MM.1S (cell line): Measurements from ENCODE around the gene GDPD3.

ENCODE experiments used
- DNase-seq: peaks from one replicate; pipeline ENCODE4 v3.0.0-alpha.2; 2015
- H2AFZ ChIP-seq: fragments of 300-600 bp; sonication (generic); 2 replicates; pipeline ENCODE4 v1.6.0; 2016; ENCODE audit warnings: antibody characterized with exemption, low read length
- H3F3A ChIP-seq: fragments of 300-600 bp; sonication (generic); 2 replicates; pipeline ENCODE4 v1.6.1; 2016; ENCODE audit warnings: mild to moderate bottlenecking, antibody characterized with exemption, low read length, moderate library complexity, mixed read lengths; ENCODE audit not compliant: insufficient read depth
- H3K27ac ChIP-seq: fragments of 300-600 bp; sonication (generic); 2 replicates; pipeline ENCODE4 v1.5.1; 2016; ENCODE audit warnings: mild to moderate bottlenecking, low read length
- H3K27me3 ChIP-seq: fragments of 300-600 bp; sonication (generic); replicated peaks from 2 replicates; pipeline ENCODE4 v1.6.0; 2016; ENCODE audit warnings: low read length; ENCODE audit not compliant: insufficient read depth
- H3K36me3 ChIP-seq: fragments of 300-600 bp; sonication (generic); replicated peaks from 2 replicates; pipeline ENCODE4 v1.6.1; 2016; ENCODE audit warnings: mild to moderate bottlenecking, low read length, mixed read lengths; ENCODE audit not compliant: insufficient read depth
- H3K4me1 ChIP-seq: fragments of 300-600 bp; sonication (generic); 2 replicates; pipeline ENCODE4 v1.6.1; 2016; ENCODE audit warnings: low read length, mixed read lengths
- H3K4me2 ChIP-seq: fragments of 300-600 bp; sonication (generic); 2 replicates; pipeline ENCODE4 v1.6.0; 2016; ENCODE audit warnings: low read depth, low read length
- H3K4me3 ChIP-seq: fragments of 300-600 bp; sonication (generic); 2 replicates; pipeline ENCODE4 v1.5.1; 2016; ENCODE audit warnings: low read length, mixed read lengths
- H3K79me2 ChIP-seq: fragments of 300-600 bp; sonication (generic); 2 replicates; pipeline ENCODE4 v1.6.1; 2016; ENCODE audit warnings: mixed run types, low read length, mixed read lengths
- H3K9ac ChIP-seq: fragments of 300-600 bp; sonication (generic); 2 replicates; pipeline ENCODE4 v1.6.1; 2016; ENCODE audit warnings: low read length, mixed read lengths
- H3K9me2 ChIP-seq: fragments of 300-600 bp; sonication (generic); replicated peaks from 2 replicates; pipeline ENCODE4 v1.6.1; 2016; ENCODE audit warnings: mild to moderate bottlenecking, low read length, mixed read lengths; ENCODE audit not compliant: insufficient read depth
- H3K9me3 ChIP-seq: fragments of 300-600 bp; sonication (generic); replicated peaks from 2 replicates; pipeline ENCODE4 v1.6.1; 2016; ENCODE audit warnings: mild to moderate bottlenecking, low read length, mixed read lengths; ENCODE audit not compliant: insufficient read depth
- H4K20me1 ChIP-seq: fragments of 300-600 bp; sonication (generic); 2 replicates; pipeline ENCODE4 v1.6.1; 2016; ENCODE audit warnings: mild to moderate bottlenecking, low read length, moderate library complexity, mixed read lengths; ENCODE audit not compliant: insufficient read depth
- CTCF ChIP-seq: fragments of 300-600 bp; sonication (generic); IDR thresholded peaks from 2 replicates; pipeline ENCODE4 v1.5.1; 2016; ENCODE audit warnings: antibody characterized with exemption, low read length, mixed read lengths
- EZH2 ChIP-seq: fragments of 300-600 bp; sonication (generic); optimal IDR thresholded peaks from 2 replicates; pipeline ENCODE3; 2017; ENCODE audit warnings: low read depth, mild to moderate bottlenecking, antibody characterized with exemption, low read length, mixed read lengths
- EZH2phosphoT487 ChIP-seq: fragments of 300-600 bp; sonication (generic); IDR thresholded peaks from 2 replicates; pipeline ENCODE4 v1.6.1; 2018; ENCODE audit warnings: antibody characterized with exemption, low read length

The GDPD3 gene

GRCh38 chr16:30084096-30084815 lies 29.1 kb downstream of the GDPD3 start:
- peaks cover 18% of the 10 kb centered on the region for H3K79me2 ChIP-seq
- H4K20me1 ChIP-seq, result no peaks in the 10 kb centered on the region
- H3K4me1 ChIP-seq, result no peaks in the 10 kb centered on the region
- H3K9ac ChIP-seq, result no peak overlapping the region
- TF ChIP-seq CTCF (no peak), EZH2 (no peak), EZH2phosphoT487 (no peak)
- DNase-seq, result no peak
- no peak overlapping the region for H3K27ac ChIP-seq
- no peaks in the 10 kb centered on the region for H3K27me3 ChIP-seq
- no peak overlapping the region for H3K4me2 ChIP-seq
- H3K4me3 ChIP-seq, result no peak overlapping the region
- H3K9me2 ChIP-seq, result no peaks in the 10 kb centered on the region
- H2AFZ ChIP-seq, result no peak overlapping the region
- H3K9me3 ChIP-seq, result no peaks in the 10 kb centered on the region
- 0 out of 2 replicates have a peak, but pooled peaks cover 8% of the 10 kb centered on the region for H3K36me3 ChIP-seq
- no peaks in the 10 kb centered on the region; the same call in 1 of the 2 replicates for H3F3A ChIP-seq

GRCh38 chr16:30083216-30084055 lies 29.9 kb downstream of the GDPD3 start:
- H3K4me2 ChIP-seq, result no peak overlapping the region
- H3F3A ChIP-seq, result no peaks in the 10 kb centered on the region; the same call in 1 of the 2 replicates
- H3K9me3 ChIP-seq, result no peaks in the 10 kb centered on the region
- no peak overlapping the region for H3K9ac ChIP-seq
- TF ChIP-seq EZH2 (no peak), EZH2phosphoT487 (no peak), CTCF (no peak)
- no peak overlapping the region for H2AFZ ChIP-seq
- no peaks in the 10 kb centered on the region for H4K20me1 ChIP-seq
- H3K27ac ChIP-seq, result no peak overlapping the region
- 0 out of 2 replicates have a peak, but pooled peaks cover 8% of the 10 kb centered on the region for H3K36me3 ChIP-seq
- peaks cover 27% of the 10 kb centered on the region for H3K79me2 ChIP-seq
- no peaks in the 10 kb centered on the region for H3K9me2 ChIP-seq
- H3K4me3 ChIP-seq, result no peak overlapping the region
- no peak for DNase-seq
- no peaks in the 10 kb centered on the region for H3K4me1 ChIP-seq
- no peaks in the 10 kb centered on the region for H3K27me3 ChIP-seq

- Histone ChIP-seq H3K4me2 (no peak overlapping the region), H2AFZ (no peak overlapping the region), H3K79me2 (peaks cover 35% of the 10 kb centered on the region), H3K36me3 (0 out of 2 replicates have a peak, but pooled peaks cover 8% of the 10 kb centered on the region), H3K27ac (no peak overlapping the region), H3K4me3 (no peak overlapping the region), H3K9me3 (no peaks in the 10 kb centered on the region), H3F3A (no peaks in the 10 kb centered on the region; the same call in 1 of the 2 replicates), H3K9ac (no peak overlapping the region), H3K27me3 (no peaks in the 10 kb centered on the region), H3K9me2 (no peaks in the 10 kb centered on the region), H4K20me1 (no peaks in the 10 kb centered on the region), H3K4me1 (no peaks in the 10 kb centered on the region)
- no peak for TF ChIP-seq EZH2
- TF ChIP-seq CTCF, result 0 out of 2 replicates have a peak, but pooled peaks have one; percentile 17
- DNase-seq, result no peak
Observed at GRCh38 chr16:30082545-30083090, 30.7 kb downstream of the GDPD3 start.
